Ramos (cell line): Measurements from ENCODE around the gene CHADL.
"Not testable (repeated sequence)": the region's sequence is repeated elsewhere in the genome, so short reads cannot be mapped to it uniquely, and the experiment has no call there.

ENCODE experiments used
- in situ Hi-C: fragments of 300-500 bp; cut with MboI; formaldehyde crosslinking; loops from one replicate; pipeline ENCODE4 v1.14.3; 2022; ENCODE audit warnings: low sequenced_read_pairs; ENCODE audit not compliant: unreplicated experiment

CHADL gene

DNA sequence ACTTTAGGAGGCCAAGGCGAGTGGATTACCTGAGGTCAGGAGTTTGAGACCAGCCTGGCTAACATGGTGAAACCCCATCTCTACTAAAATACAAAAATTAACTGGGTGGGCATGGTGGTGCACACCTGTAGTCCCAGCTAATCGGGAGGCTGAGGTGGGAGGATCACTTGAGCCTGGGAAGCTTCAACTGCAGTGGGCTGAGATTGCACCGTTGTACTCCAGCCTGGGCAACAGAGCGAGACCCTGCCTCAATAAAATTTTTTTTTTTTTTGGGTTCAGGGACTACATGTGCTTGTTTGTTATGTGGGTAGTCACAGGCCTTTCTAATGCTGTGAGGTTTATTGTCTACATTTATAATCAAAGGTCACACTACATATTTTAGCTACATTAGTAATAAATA is 19.0 kb upstream of the CHADL start:
- in situ Hi-C loops, result not testable (repeated sequence)

DNA sequence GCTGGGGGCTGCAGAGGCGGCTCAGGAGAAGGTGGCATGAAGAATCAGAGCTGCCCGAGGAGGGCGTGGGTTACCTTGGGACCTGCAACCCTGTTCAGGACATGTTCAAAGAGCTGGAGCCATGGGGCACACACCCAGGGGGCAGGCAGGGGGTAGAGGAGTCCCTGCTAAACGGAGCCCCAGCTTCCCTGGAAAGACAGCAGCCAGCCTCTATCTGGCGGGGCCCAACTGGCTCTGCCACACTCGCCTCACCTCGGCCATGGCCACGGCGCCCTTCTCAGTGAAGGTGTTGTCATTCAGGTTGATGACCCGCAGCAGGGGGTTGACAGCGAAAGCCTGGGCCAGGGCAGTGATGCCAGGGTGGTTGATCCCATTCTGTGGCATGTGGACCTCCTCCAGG is 17.0 kb upstream of the CHADL start:
- in situ Hi-C loops, result no loop called here

DNA sequence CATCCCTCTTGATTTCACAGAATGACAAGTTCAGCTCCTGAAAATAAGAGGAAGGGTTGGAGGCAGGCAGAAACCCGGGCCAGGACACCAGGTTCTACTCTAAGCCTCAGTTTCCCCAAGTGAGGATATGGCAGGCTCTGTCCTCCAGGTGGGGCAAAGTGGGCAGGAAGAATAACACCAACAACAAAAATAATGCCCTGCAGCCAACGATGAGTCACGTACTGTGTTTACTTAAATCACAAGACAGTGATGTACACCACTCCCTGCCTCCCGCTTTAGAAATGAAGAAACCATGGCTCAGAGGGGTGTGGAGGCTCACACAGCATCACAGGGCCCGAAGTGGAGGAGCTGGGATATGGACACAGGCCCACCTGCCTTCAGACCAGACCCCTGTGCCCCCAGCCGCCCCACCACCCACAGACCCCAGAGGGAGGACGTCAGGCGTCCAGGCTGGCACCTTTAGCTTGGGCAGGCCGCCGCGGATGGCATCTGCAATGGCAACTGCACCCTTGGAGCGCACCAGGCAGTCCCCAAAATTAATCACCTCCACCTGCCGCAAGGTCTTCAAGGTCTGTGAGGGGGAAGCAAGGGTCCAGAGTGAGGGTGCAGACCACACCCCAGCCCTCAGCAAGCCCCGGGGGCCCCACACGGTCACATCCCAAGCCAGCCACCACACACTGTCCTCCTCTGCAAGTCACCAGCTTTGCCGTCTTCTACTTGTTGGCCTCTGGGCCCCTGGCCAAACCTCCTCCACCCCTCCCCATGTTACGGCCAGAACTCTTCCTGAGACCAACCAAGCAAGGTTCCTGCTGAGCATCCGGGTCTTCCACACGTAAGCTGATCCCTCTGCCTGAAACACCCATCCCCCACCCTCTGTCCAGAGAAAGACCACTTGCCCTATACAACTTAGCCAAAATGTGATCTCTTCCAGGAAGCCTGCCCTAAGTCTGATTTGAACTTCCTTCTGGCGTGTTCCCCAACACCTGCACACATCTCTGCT is 15.8 kb upstream of the CHADL start:
- in situ Hi-C loops, result no loop called here

DNA sequence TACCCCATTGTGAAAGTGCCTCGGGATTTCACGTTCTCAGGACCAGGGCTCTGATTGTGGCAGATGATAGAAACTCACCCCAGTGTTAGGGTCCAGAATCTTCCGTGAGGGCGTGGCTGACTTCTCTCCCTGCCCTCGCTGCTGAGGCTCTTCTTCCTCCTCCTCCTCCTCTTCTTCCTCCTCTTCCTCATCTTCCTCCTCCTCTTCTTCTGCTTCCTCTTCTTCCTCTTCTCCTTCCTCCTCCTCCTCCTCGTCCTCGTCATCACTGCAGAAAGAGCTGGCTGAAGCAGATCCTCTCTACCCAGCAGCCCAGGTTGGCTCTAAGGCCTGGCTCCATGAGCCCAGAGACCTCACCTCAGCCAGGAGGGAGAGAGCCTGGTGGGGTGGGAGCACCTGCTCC is 13.5 kb upstream of the CHADL start:
- in situ Hi-C loops, result no loop called here

DNA sequence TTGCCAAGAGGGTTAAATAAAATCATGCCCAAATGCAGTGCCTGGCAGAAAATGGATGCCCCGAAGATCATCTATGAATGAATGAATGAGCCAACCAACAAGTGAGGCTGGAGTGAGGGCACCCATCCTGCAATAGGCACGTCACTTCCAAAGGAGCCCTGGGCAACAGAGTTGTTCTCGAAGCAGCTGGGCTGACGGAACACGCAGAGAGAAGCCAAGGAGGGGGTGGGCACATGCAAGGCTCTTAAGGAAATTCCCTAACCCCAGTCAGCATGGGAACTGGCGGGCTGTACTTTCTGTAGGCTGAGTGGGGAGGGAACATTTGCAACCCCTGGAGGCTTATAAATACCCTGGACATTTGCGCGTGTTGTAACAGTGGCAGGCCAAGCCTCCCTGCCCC is 11.6 kb upstream of the CHADL start:
- in situ Hi-C loops, result no loop called here

DNA sequence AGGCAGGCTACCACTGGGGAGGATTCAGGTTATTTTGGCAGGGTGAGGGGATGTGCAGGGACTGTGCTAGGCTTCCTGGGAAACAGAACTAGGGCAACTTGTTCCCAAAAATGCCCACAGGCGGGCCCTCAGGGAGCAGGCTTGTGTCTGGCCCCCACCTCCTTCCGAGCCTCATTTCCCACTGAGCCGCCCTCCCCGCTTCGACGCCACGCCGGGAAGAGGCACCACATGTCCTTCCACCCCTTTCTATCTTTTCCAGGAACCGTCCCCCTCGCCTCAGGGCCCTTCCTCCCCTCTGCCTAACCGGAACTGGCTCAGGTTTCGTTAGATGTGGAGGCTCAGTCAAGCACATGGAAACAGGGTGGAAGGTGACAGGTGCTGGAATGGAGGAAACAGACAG is 9.4 kb upstream of the CHADL start:
- in situ Hi-C loops, result no loop called here

DNA sequence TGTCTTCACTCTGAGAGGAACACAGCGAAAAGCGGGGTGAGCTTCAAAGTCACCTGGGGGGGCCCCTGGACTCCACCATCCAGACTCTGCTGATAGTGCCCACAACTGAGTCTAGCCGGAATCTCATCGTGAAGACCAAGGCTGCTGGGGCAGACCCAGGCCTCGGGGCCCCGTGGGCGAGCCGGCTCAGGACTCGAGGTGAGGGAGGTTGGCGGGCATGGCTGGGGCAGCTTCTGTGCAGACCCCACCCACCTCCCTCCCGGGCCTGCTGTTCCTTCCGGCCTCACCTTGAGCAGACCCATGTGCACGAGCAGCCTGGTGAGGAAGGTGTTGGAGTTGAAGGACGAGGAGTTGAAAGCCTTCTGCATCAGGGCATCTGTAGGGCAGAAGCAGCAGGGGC is 8.7 kb upstream of the CHADL start:
- in situ Hi-C loops, result no loop called here

DNA sequence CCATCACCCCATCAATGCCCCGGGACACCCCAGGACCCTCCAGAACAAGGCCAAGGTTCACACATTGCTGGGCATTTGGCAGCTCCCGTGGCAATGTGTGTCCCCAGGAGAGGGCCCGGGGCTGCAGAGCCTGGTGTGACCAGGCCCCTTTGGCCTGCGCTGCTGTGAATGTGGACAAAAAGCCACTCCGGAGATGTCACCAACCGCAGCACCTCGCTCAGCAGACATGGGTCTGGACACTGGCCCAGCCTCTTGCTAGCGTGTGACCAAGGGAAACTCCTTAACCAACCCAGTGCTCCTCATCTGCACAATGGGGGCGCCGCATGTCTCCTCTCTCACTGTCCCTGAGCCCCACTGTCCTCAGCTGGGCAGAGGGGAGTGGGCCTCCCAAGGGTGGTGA is 8.0 kb upstream of the CHADL start:
- in situ Hi-C loops, result no loop called here

DNA sequence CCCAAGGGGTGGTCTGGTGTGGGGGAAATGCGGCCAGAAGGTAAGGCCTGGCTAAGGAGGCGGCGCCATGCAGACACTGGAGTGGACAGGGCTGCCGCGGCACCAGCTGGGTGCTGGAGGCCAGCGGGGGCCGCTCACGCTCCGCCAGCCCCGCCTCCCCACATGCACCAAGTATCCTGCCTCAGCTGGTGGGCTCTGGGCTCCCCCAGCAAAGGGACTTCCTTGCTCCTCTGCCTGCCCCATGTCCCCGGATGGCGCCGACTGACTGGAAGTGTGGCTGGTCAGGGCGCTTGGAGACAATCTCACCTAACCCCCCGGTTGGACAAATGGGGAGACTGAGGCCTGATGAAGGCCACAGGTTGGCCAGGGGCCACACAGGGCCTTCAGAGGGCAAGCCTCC is 7.6 kb upstream of the CHADL start:
- in situ Hi-C loops, result no loop called here

DNA sequence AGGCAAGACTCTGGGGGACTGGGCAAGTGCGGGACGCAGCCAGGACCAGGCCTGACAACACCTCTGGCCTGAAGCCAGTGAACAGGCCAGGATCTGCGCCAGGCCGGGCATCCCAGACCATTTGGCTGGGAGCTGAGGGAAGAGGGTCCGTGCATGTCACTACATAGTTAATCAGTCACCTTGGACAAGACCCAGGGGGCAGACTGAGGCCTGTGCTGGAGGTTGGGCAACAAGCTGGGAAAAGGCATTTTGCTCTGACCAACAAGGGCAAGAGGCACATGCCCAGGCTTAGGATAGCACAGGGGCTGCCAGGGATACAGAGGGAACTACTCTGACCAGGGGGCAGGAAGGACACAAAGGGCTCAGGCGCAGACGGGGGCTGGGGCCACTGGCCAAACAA is 7.0 kb upstream of the CHADL start:
- in situ Hi-C loops, result no loop called here

DNA sequence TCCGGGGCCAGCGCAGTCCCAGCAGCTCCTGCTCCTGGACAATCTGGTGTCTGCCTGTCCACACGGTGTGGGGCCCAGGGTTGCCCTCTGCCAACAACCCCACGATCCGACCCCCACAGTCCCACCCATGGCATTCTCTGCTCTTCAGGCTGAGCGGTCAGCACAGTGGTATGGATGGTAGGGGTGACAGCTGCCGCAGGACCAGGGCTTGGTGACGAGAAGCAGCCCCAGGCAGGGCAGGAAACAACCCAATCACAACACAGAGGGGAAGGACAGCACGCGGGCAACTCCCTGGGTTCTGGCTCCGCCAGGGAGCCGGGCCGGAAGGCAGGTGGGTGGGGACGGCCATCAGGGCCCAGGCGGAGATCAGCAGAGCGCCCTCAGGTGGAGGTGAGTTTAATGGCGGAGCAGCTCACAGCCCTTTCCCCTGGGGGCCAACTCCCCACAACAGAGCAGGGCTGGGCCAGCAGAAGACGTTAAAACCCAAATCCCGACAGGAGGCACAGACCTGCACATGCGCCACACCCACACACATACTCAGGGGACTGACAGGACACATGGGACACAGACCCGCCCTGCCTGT is 5.3 kb upstream of the CHADL start:
- in situ Hi-C loops, result no loop called here

DNA sequence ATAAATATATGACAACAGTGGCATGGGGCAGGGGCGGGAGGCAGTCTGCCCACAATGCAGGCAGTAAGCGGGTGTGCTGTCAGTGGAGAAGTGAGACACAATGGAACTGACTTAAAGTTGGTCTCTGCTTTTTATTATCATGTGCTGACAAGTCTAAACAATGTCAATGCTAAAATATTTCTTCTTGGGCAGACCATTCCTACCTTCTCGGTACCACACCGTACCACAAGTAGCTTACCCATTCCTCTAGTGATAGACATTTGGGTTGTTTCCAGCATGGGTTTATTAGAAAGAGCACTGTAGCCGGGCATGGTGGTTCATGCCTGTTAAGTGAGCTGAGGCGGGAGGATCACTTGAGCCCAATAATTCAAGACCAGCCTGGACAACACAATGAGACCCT is 2.6 kb upstream of the CHADL start:
- in situ Hi-C loops, result no loop called here

DNA sequence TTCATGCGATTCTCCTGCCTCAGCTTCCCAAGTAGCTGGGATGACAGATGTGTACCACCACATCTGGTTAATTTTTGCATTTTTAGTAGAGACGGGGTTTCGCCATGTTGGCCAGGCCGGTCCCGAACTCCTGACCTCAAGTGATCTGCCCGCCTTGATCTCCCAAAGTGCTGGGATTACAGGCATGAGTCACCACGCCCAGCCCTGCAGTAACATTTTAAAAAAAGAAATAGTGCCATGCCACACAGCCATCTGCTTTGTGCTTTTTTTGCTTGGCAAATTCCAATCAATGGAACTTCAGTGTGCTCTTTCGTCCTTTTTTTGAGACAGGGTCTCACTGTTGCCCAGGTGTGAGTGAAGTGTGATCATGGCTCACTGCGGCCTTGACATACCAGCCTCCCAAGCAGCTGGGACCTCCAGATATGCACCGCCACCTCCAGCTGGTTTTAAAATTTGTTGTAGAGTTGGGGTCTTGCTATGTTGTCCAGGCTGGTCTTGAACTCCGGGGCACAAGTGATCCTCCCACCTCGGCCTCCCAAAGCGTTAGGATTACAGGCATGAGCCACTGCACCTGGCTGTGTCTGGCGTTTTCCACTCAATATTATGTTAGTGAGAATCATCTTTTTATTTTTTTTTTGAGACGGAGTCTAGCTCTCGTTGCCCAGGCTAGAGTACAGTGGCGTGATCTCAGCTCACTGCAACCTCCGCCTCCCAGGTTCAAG is 1.8 kb upstream of the CHADL start:
- in situ Hi-C loops, result no loop called here

DNA sequence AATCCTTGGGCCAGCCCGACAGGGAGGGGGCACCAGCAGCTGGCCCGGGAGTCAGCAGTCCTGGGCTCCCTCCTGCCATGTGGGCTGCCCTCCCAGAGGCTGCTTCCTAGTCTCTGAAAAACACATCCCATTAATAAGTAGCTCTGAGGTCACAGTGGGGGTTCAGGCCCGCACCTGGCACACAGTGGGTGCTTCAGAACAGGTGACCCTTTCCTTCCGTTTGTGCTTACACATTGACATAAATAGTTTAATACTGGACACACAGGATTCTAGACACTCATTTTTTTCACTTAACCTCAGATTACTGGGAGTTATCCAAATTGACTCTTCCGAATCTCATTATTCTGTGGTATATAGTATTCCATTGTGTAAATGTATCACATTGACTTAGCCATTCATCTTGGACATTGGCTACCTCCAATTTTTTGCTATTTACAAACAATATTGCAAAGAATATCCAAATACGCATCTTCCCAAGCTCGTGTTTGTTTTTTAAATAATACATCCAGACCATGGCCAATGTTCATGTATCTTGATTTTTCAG is 474 bp upstream of the CHADL start:
- in situ Hi-C loops, result no loop called here

DNA sequence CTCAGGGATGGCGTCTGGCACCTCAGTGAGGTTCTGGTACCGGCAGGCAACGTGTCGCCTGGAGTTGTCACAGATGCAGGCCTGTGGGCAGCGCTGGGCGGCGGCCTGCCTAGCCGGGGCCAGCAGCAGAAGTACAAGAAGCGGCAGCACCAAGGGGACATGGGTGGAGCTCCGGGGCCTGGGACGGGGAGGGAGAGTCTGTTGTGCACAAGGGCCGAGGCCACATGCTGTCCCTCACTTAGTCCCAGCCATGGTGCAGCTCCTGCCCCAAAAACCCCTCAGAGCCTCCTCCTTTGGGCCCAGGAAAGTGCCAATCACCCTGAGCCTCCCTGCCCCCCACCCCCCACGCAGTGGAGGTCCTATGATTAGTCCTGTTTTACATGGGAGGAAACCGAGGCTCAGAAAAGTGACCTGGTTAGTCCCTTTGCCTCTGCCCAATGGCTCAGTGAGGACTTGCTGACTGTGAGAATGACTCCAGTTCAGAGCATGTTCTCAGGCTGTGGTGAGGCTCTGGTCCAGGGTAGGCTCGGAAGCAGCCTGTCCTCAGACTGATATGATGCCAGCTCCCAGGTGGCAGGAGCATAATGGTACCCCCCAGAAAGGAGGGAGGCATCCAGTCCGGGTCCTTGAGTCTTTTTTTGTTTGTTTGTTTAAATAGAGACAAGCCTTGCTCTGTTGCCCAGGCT is 1.1 kb downstream of the CHADL start:
- in situ Hi-C loops, result no loop called here

DNA sequence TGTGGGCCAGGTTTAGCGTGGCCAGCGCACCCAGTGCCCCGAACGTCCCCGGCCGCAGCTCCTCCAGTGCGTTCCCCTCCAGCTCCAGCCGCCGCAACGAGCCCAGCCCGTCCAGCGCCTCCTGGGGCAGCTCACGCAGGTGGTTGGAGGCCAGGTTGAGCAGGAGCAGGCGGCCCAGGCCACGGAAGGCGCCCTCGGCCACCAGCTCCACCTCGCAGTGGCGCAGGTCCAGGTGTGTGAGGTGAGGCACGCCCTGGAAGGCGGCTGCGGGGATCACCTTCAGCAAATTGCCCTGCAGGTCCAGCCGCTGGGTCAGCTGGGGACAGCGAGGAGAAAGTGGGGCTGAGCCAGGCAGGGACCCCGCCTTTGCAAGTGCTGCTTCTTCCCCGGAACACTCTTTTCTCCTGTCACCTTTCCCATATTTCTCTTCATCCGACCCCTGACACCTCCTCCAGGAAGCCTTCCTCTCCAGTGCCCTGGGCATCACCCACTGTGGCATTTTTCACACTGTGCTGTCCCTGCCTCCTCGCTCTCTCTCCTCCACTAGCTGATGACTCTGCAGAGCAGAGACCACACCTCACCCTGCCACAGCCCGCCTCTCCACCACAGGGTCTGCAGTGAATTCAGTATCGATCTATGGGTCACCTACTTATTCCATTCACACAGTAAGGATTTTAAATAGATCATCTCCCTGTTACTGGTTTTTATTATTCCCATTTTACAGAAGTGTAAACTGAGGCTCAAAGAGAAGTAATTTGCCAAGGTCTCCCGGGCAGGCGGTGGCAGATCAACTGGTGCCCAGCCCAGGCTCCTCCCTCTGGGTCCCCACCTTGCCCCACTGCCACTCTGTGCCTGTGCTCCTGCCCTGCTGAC is 1.9 kb downstream of the CHADL start:
- in situ Hi-C loops, result no loop called here

DNA sequence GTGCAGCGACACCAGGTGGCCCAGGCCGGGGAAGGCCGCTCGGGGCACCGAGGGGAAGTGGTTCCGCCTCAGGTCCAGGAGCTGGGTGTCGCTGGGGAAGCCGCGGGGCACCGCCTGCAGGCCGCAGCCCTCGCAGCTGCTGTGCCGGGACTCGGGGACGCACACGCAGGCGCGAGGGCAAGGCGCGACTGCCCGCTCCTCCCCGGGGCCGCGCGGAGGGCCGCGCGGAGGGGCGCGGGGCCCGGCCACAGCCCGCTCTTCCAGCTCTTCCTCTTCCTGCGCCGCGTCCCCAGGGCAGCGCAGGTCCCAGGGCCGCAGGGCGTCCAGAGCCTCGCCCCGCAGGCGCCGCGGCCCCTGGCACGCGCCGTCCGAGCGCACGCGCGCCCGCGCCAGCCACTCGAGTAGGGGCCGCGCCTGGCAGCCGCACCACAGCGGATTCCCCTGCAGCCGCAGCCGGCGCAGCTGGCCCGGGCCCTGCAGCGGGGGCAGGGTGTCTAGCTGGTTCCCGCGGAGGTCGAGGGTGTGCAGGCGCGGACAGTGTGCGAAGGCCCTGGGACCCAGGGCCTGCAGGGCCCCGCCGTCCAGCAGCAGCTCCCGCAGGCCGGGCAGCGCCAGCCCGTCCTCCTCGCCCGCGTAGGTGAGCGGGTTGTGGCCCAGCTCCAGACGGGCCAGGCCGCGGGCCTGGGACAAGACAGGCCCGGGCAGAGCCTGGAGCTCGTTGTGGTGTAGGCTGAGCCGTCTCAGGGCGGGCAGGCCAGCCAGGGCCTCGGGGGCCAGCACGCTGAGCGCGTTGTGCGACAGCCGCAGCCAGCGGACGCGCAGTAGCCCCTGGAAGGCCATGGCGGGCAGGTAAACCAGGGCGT is 2.8 kb downstream of the CHADL start:
- in situ Hi-C loops, result no loop called here

DNA sequence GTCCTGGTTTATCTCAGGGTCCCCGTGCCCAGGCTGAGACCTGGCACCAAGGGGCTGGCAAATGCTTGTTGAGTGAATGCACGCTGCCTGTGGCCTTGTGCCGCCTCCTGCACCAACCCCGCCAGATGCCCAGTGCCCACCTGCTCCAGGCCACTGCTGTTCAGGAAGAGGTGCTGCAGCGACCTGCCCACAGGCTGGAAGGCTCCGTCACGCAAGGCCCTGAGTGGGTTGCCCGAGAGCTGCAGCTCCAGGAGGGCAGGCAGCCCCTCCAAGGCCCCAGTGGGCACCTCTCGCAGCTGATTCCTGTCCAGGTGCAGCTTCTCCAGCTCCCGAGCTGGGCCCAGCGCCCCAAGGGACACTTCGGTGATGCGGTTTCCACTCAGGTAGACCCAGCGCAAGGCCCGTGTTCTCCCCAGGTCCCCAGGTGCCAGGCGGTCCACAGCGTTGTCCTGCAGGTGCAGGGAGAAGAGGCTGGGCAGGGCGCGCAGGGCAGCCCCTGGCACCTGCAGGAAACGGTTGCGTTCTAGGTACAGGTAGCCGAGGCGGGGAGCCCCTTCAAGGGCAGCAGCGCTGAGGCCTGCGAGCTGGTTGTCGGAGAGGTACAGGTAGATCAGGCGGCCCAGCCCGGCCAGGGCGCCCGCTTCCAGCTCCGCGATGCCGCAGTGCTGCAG is 3.6 kb downstream of the CHADL start:
- in situ Hi-C loops, result no loop called here
